ENCODE measurements around the gene ERC2. TPM values are rescaled to one million over a fixed set of nuclear protein-coding genes. Genes with fewer than 3 reads are reported as not detected.

ERC2 gene
- total and polyA plus RNA-seq, 2 of the 13 experiments (the other 11 are each of a cell fraction or from before 2014, with no cell fraction given): 0.16 to 0.22 TPM

DNA sequence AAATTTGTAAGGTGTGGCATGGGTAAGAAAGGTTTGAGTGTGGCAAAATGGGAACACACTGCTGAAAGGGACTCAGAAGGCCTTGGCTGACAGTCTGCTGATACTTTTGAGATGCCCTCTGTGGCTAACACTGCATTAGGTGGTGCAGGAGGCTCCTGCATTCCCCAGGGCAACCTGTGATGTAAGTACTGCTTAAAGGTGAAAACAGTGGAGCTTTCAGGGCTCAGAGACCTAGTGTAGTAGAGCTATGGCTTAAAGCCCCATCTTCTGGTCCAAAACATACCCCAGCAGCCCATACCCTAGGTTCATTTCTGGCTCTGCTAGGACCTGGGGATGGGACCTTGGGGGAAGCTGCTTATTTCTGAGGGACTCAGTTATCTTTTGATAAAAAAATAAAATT lies 374.1 kb downstream of the ERC2 start:
- no peak for DNase-seq (ENCODE audit: low spot score)
- Histone ChIP-seq H2AFZ (ENCODE audit: low read length) (no peak overlapping the region), H4K20me1 (ENCODE audit: insufficient read depth, low read length) (no peaks in the 10 kb centered on the region), H3K4me3 (replicated peaks in 1 of 3; ENCODE audit: insufficient read depth in 1 of 3, low read depth in 2 of 3, low read length in 3 of 3) (no peak overlapping the region), H3K9me3 (ENCODE audit: low read length) (no peaks in the 10 kb centered on the region), H3K36me3 (replicated peaks in 1 of 2; ENCODE audit: control insufficient read depth in 1 of 2, insufficient read depth in 2 of 2, low read length in 2 of 2) (no peaks in the 10 kb centered on the region), H3K4me1 (ENCODE audit: insufficient read depth, low read length) (no peaks in the 10 kb centered on the region), H3K4me2 (ENCODE audit: low read depth, low read length) (no peak overlapping the region), H3K27me3 (ENCODE audit: control insufficient read depth in 1 of 2, insufficient read depth in 2 of 2, low read length in 2 of 2) (no peaks in the 10 kb centered on the region), H3K79me2 (ENCODE audit: insufficient read depth, low read length) (no peaks in the 10 kb centered on the region), H3K9ac (ENCODE audit: insufficient read depth, low read depth, low read length) (no peak overlapping the region), H3K27ac (ENCODE audit: extremely low read length, insufficient read depth, low read length) (no peak overlapping the region)
- CTCF ChIA-PET (ENCODE audit: low intra/inter-chr PET ratio, low total read pairs): no interaction called here
- ATAC-seq: no peak
- POLR2A ChIA-PET: no interaction called here
- FAIRE-seq: no peak
- BruUV-seq (replicated peaks): no TSS peak
- TF ChIP-seq ZNF468 (CRISPR knock-in tag; IDR thresholded peaks at IDR 0.05) (no peak), XBP1 (CRISPR knock-in tag; IDR thresholded peaks at IDR 0.05) (no peak), CBX2 (IDR thresholded peaks at IDR 0.05; ENCODE audit: low read depth, low read length) (no peak), CBX2 (CRISPR knock-in tag; IDR thresholded peaks at IDR 0.05; ENCODE audit: low read depth) (no peak), IKZF1 (IDR thresholded peaks at IDR 0.05) (no peak)
- intact Hi-C loops (cut with micrococcal nuclease; ENCODE audit: unreplicated experiment) (no loop called here), in situ Hi-C loops (cut with HindIII; ENCODE audit: extremely low pct_ligation_motif_present, low pct_unique_long_range_greater_than_20kb) (no loop called here)

DNA sequence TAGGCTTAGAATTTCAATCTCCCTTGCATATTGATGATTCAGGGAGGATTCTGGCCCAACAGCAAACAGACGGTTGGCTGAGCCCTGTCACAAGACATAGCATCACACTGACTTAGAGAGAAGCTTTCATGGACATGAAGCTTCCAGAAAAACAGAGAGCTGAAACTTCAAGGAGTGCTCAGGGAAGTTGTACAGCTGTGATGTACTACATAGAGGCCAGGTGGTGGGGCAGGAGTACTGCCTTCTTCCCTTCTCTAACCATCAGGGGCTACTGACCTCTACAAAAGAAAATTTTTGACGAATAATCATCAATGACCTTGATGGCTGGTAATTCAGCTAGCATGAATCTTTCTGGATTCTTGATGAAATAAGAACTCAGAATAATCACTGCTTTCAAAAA lies 378.5 kb downstream of the ERC2 start:
- Histone ChIP-seq H3K9me3 (ENCODE audit: low read length) (no peaks in the 10 kb centered on the region), H2AFZ (ENCODE audit: low read length) (no peak overlapping the region), H3K79me2 (ENCODE audit: insufficient read depth, low read length) (no peaks in the 10 kb centered on the region), H3K27me3 (ENCODE audit: control insufficient read depth in 1 of 2, insufficient read depth in 2 of 2, low read length in 2 of 2) (no peaks in the 10 kb centered on the region), H3K9ac (ENCODE audit: insufficient read depth, low read depth, low read length) (no peak overlapping the region), H3K4me3 (replicated peaks in 1 of 3; ENCODE audit: insufficient read depth in 1 of 3, low read depth in 2 of 3, low read length in 3 of 3) (no peak overlapping the region), H4K20me1 (ENCODE audit: insufficient read depth, low read length) (no peaks in the 10 kb centered on the region), H3K4me2 (ENCODE audit: low read depth, low read length) (no peak overlapping the region), H3K27ac (ENCODE audit: extremely low read length, insufficient read depth, low read length) (no peak overlapping the region), H3K36me3 (replicated peaks in 1 of 2; ENCODE audit: control insufficient read depth in 1 of 2, insufficient read depth in 2 of 2, low read length in 2 of 2) (no peaks in the 10 kb centered on the region), H3K4me1 (ENCODE audit: insufficient read depth, low read length) (no peaks in the 10 kb centered on the region)
- no TSS peak for BruUV-seq (replicated peaks)
- ATAC-seq (no peak), DNase-seq (ENCODE audit: low spot score) (no peak), FAIRE-seq (no peak)
- CTCF ChIA-PET (ENCODE audit: low intra/inter-chr PET ratio, low total read pairs): no interaction called here
- intact Hi-C loops (cut with micrococcal nuclease; ENCODE audit: unreplicated experiment): no loop called here
- POLR2A ChIA-PET: no interaction called here
- in situ Hi-C loops (cut with HindIII; ENCODE audit: extremely low pct_ligation_motif_present, low pct_unique_long_range_greater_than_20kb): no loop called here
- 3% methylated on average over 2 of the region's 2 CpGs for WGBS (ENCODE audit: low lambda C conversion rate)
- TF ChIP-seq CBX1 (IDR thresholded peaks at IDR 0.05; ENCODE audit: low read depth): no peak
- TF ChIP-seq ZNF431 (CRISPR knock-in tag; IDR thresholded peaks at IDR 0.05; ENCODE audit: borderline replicate concordance, low read depth): no peak
- no peak for TF ChIP-seq ZNF446 (CRISPR knock-in tag; IDR thresholded peaks at IDR 0.05)
- TF ChIP-seq, protein P1, sequence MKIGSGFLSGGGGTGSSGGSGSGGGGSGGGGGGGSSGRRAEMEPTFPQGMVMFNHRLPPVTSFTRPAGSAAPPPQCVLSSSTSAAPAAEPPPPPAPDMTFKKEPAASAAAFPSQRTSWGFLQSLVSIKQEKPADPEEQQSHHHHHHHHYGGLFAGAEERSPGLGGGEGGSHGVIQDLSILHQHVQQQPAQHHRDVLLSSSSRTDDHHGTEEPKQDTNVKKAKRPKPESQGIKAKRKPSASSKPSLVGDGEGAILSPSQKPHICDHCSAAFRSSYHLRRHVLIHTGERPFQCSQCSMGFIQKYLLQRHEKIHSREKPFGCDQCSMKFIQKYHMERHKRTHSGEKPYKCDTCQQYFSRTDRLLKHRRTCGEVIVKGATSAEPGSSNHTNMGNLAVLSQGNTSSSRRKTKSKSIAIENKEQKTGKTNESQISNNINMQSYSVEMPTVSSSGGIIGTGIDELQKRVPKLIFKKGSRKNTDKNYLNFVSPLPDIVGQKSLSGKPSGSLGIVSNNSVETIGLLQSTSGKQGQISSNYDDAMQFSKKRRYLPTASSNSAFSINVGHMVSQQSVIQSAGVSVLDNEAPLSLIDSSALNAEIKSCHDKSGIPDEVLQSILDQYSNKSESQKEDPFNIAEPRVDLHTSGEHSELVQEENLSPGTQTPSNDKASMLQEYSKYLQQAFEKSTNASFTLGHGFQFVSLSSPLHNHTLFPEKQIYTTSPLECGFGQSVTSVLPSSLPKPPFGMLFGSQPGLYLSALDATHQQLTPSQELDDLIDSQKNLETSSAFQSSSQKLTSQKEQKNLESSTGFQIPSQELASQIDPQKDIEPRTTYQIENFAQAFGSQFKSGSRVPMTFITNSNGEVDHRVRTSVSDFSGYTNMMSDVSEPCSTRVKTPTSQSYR (CRISPR knock-in tag; IDR thresholded peaks at IDR 0.05; ENCODE audit: borderline replicate concordance): no peak
- no peak for TF ChIP-seq ZNF557 (CRISPR knock-in tag; IDR thresholded peaks at IDR 0.05)
- TF ChIP-seq NCOR1 (IDR thresholded peaks at IDR 0.05; ENCODE audit: borderline replicate concordance, low read length): no peak
- no peak for TF ChIP-seq ZNF101 (CRISPR knock-in tag; IDR thresholded peaks at IDR 0.05; ENCODE audit: borderline replicate concordance, low read depth)
- TF ChIP-seq, protein P2, sequence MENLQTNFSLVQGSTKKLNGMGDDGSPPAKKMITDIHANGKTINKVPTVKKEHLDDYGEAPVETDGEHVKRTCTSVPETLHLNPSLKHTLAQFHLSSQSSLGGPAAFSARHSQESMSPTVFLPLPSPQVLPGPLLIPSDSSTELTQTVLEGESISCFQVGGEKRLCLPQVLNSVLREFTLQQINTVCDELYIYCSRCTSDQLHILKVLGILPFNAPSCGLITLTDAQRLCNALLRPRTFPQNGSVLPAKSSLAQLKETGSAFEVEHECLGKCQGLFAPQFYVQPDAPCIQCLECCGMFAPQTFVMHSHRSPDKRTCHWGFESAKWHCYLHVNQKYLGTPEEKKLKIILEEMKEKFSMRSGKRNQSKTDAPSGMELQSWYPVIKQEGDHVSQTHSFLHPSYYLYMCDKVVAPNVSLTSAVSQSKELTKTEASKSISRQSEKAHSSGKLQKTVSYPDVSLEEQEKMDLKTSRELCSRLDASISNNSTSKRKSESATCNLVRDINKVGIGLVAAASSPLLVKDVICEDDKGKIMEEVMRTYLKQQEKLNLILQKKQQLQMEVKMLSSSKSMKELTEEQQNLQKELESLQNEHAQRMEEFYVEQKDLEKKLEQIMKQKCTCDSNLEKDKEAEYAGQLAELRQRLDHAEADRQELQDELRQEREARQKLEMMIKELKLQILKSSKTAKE (CRISPR knock-in tag; IDR thresholded peaks at IDR 0.05; ENCODE audit: borderline replicate concordance): no peak
- TF ChIP-seq ZNF761 (CRISPR knock-in tag; conservative IDR thresholded peaks at IDR 0.05): no peak
- no peak for TF ChIP-seq ZNF839 (CRISPR knock-in tag; IDR thresholded peaks at IDR 0.05; ENCODE audit: borderline replicate concordance)
- TF ChIP-seq RAD51 (IDR thresholded peaks at IDR 0.05; ENCODE audit: borderline replicate concordance): no peak
- TF ChIP-seq MATR3 (CRISPR knock-in tag; IDR thresholded peaks at IDR 0.05): no peak
- TF ChIP-seq ZNF616 (CRISPR knock-in tag; IDR thresholded peaks at IDR 0.05; ENCODE audit: low read depth): no peak
